ENCODE data around the gene FAM163A. TPM values are rescaled to one million over a fixed set of nuclear protein-coding genes. Genes with fewer than 3 reads are reported as not detected.

FAM163A gene
- polyA plus RNA-seq, 4 donors = 0.73 to 1.3 (median 0.76) TPM

DNA sequence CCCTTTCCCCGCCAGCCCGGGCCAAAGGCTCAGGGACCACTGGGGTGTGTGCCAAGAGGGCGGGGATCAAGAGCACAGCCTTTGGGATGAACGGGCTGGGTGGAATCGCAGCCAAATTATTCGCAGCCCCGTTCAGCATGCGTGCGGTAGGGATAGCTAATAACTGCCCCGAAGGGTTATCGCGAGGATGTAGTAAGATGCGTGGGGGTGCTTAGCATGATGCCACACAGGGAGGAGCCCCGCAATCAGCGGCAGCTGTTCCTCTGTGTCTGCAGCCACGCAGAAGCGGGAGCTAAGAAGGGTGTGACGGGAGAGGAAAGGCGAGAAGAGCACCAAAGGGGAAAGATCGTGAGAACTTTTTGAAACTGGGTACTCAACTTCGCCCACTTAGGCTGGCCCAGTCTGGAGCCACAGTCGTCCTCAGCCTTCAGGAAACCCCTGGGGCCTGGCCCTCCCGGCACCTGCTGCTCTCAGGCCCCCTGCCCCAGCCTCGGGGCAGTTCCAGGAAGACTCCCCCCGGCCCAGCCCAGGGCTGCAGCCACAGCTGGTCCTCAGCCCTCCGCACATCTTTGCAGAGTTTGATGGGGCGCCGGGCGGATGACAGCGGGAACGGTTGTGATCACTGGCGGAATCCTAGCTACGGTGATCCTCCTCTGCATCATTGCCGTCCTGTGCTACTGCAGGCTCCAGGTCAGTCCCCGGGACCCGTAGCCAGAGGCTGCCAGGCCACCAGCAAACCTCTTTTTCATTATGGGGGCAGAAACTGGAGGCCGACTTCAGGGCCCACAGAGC, 69.6 kb downstream of the FAM163A start:
- no peak for DNase-seq (ENCODE audit: low read depth in 4 of 4, low spot score in 3 of 4)

DNA sequence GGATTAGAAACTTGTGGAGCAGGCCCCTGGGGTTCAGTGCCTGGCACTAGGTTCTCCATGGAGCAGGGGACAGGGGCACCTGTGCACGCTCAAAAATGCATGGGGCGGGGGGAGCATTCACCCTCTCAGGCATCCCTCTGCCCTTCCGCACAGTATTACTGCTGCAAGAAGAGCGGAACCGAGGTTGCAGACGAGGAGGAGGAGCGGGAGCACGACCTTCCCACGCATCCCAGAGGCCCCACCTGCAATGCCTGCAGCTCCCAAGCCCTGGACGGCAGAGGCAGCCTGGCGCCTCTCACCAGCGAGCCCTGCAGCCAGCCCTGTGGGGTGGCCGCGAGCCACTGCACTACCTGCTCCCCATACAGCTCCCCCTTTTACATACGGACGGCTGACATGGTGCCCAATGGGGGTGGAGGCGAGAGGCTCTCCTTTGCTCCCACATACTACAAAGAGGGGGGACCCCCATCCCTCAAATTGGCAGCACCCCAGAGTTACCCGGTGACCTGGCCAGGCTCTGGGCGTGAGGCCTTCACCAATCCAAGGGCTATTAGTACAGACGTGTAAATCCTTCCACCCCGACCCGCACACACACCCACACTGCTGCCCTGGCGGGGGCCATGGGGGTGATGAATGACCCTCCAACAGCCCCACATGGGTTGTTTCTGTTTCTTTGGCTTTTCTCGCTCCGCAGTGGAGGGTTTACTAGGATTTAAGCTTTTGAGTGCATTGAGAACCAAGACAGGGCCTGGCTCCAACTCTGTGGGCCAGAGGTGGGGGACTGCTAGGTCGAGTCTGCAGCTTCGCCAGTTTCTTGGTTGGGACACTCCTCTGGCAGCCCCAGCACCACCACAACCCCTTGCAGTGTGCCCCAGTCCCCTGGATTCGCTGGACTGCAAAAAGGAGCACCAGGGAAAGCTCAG, 70.8 kb downstream of the FAM163A start:
- no peak for DNase-seq (ENCODE audit: low read depth in 4 of 4, low spot score in 3 of 4)

DNA sequence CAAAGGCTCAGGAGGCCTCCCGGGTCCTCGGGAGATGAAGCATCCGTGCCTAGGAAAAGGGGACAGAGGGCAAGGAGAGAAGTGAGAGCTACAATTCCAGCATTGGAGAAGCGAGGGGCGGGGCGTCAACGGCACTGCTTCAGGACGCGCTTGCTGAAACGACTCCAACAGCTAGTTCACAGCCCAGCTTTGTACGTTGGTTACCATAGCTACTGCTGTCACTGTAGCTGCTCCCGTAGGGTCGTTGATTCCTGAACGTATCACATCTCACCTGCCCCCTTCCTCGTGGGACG, 71.4 kb downstream of the FAM163A start:
- DNase-seq (ENCODE audit: low read depth in 4 of 4, low spot score in 3 of 4) = no peak

DNA sequence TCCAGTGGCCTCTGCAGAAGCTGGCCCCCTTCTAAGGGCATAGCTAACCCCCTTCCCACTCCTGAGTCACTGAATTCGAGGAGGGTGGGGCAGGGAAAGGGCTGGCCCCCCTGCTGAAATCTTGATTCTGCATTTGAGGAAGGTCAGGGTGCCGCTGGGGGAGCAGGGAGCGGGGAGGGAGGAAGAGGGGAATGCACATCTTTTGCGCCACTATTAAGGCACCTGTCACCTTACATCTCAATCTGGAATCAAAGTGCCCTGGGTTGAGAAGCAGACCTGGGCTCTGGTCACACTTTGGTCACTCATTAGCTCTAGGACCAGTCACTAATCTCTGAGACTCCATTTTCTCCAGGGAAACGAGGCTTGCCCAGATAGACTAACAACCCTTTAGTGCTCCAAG, 72.5 kb downstream of the FAM163A start:
- no peak for DNase-seq (ENCODE audit: low read depth in 4 of 4, low spot score in 3 of 4)

DNA sequence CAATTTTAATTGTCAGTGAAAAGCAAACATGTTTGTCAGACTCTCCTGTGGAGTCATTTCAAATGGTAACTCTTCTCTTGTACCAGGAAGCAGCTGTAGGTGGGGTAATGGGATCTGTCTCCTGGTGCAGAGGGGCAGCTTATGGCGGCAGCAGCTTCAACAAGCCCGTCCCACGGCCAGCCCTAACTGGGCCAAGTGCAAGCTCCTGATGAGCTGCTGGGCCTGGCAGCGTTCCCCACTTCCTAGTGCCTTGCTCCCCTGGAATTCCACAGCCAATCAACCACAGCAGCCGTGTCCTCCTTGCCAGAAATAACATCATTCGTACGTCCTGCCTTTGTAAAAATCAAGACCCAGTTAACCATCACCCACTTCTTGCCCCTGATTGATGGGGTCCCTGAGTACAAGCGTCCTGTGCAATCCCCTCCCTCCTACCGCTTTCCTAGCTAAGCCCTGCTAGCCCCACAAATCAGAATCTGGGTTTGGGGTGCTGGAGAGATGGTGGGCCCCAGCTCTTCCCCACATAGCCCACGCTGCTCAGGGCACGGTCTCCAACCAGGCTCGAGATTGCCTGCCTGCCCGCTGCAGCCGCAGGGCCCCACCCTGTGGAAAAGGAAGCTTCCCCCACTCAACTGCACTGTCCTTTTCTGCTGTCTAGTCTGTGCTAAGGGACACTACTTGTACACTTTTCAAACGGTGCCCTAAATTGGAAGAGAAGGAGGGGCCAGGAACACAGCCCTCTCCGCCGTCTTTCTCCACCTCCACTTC, 73.3 kb downstream of the FAM163A start:
- DNase-seq (ENCODE audit: low read depth in 4 of 4, low spot score in 3 of 4) = no peak

DNA sequence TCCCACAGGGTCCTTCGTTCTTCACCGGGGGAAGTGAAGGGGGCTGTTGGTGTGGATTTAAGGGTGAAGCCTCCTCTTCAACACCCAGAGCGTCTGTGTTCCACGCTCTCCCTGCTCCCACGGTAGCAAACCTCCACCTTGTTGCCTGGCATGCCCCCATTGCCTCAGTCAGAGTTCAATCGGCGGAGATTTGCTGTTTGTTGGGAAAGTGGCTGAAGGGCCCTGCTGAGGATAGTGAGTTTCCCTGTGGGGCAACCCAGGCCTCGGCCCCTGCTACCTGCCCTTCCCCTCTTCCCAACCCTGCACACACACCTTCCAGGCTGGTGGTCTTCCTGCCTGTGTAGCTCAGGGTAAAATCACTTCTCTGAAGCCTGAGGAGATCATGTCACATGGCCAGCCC, 74.0 kb downstream of the FAM163A start:
- no peak for DNase-seq (ENCODE audit: low read depth in 4 of 4, low spot score in 3 of 4)

DNA sequence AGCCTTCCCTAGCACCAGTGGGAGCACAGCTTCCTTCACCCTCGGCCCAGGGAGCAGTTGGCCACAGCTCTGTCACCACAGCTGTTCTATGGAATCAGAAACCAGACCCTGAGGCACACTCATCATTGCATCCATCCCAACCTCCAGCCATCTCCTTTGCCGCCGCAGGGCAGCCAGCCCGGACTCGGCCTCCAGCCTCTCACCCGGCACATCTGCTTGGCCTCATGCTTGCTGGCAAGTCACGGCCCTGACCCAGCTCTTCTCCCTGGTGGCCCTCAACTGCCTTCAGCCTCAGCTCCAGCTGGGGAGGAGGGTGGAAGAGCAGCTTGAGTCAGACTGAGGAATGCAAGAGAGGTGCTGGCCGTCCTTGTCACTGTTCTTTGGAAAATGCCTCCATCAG, 74.7 kb downstream of the FAM163A start:
- no peak for DNase-seq (ENCODE audit: low read depth in 4 of 4, low spot score in 3 of 4)

DNA sequence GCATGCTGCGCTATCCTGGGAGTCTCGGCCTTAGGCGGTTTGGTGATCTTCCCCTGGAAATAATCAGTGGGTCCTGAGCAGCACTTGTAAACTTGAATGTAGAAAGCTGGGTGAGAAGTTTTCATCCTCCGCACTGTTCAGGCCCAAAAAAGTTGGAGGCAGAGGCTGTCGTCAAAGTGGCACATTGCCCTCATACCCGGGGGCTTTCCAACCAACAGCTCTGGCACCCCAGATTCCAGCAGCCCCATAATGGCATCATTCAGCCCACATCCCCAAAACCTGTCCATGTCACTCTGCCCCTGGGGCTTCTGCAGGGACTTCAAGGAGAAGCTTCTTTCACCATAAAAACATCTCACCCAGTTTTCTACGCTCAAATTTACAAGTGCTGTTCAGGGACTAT, 75.2 kb downstream of the FAM163A start:
- no peak for DNase-seq (ENCODE audit: low read depth in 4 of 4, low spot score in 3 of 4)

DNA sequence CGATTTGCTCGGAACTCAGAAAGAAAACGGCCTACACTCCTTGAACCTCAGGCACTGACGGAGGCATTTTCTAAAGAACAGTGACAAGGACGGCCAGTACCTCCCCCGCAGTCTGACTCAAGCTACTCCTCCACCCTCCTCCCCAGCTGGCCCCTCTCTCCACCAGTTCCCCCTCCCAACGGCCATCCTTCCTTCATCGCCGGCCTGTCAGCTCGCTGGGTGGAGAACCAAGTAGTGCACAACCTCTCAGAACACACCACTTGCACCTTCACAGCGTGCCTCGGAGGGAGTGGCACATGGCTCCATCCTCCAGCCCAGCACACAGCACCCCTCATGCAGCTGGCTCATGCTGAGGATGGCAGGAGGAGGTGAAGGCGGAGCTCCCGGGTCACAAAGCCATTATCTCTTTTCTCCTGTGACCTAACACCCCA, 75.7 kb downstream of the FAM163A start:
- DNase-seq (ENCODE audit: low read depth in 4 of 4, low spot score in 3 of 4) = peak in 1 of 4 donors; percentile 27

DNA sequence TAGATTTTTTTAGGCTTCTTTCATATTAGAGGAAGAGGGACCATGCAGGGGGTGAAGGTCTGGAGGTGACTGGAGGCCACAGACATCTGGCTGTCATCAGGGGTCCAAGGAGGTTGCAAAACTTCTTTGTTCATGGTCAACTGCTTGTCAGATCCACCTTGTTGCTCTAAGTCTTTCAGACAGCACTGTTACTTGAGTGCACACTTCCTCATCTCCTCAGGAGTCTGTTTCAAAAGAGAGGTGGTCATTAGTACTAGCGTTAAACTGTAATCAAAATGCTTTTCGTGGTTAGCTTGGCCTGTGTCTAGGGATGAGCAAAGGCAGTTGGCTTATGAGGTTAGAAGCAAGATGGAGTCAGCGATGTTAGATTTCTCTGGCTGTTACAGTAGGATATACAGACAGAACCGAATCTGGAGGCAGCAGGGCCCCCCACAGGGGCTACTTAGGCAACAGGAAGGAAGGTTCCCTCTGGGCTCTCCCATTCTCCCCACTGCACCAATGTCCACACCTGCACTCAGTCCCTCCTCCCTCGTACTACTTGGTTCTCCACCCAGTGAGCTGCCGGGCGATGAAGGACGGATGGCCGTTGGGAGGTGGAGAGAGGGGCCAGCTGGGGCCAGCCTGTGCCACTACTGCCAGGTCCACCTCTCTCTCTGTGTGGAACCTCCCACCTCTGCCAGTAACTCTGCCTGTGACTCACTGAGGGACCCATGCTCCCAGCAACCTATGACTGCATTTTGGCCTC, 77.3 kb downstream of the FAM163A start:
- DNase-seq (ENCODE audit: low read depth in 4 of 4, low spot score in 3 of 4) = no peak

DNA sequence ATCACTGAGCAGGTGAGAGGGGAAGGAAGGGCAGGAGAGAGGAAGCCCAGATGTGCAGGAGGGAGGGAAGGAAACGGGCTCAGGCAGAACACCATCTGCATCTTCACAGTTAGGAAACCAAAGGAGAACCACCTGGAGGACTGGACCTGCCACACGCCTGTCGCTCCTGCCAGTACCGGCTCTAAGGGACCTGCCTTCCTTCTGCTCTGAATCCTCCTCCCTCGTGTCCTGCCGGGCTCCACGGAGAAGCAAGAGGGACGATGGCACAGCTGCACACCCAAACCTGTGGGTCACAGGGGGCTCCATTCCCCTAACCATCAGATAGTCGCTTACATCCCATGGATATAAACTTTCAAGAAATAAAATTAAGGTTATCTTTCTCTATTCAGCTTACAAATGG, 78.4 kb downstream of the FAM163A start:
- no peak for DNase-seq (ENCODE audit: low read depth in 4 of 4, low spot score in 3 of 4)

DNA sequence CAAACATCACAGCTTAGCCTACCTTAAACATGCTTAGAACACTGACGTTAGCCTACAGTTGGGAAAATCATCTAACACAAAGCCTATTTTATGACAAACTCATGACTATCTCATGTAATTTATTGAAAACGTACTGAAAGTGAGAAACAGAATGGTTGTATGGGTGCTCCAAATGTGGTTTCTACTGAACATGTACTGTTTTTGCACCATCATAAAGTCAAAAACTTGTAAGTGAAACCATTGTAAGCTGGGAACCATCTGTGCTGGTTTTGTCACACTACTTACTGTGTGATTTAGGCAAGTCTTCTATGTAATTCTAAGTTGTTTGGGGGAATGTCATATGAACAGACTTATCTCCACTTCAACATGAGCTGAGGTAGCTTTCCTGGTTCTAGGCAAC, 79.0 kb downstream of the FAM163A start:
- DNase-seq (ENCODE audit: low read depth in 4 of 4, low spot score in 3 of 4) = no peak

DNA sequence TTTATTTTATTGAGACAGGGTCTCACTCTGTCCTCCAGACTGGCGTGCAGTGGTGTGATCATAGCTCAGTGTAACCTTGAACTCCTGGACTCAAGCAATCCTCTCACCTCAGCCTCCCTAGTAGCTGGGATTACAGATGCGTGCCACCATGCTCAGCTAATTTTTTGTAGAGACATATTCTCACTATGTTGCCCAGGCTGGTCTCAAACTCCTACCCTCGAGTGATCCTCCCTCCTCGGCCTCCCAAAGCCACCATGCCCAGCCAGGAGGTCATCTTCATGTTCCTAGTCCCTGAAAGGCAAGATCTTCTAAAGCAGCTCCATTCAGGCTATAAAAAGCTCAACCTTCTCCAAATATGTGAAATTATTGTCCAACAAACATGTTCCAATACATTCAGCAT, 80.6 kb downstream of the FAM163A start:
- no peak for DNase-seq (ENCODE audit: low read depth in 4 of 4, low spot score in 3 of 4)

DNA sequence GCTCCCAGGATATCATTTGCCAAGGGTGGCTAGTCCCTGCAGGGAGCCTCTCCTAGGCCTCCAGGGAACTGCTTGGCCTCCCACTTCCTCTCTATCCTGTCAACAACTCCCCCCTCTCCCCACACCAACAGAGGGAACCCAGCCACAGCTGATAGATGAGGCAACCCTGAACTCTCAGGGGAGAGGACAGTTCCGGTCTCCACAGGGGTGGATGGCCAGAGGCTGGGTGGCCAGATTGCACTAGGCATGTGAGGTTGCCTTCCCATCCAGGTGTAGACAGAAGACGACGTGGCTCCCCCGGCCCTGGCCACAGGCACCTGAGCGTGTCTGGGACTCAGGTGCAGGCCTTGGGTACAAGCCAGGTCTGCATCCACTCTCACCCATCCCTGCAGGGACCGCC, 81.2 kb downstream of the FAM163A start:
- no peak for DNase-seq (ENCODE audit: low read depth in 4 of 4, low spot score in 3 of 4)

DNA sequence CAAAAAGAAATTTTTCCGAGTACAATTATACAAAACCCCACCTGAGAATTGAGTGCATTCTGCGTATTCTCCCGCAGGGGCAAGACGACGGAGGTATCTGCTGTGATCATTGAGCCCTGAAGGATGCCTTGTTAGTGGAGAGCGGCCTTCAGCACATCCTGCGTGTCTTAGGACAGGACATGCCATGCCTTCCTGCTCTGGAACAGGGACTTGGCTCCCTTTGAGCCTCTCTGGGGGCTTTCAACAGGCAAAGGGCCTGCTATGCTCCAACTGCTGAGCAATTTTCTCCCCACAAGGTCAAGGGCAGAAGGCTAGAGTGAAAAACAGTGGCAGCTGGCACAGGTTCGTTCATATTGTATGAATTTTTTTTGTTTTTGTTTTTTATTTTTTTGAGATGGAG, 82.1 kb downstream of the FAM163A start:
- no peak for DNase-seq (ENCODE audit: low read depth in 4 of 4, low spot score in 3 of 4)

DNA sequence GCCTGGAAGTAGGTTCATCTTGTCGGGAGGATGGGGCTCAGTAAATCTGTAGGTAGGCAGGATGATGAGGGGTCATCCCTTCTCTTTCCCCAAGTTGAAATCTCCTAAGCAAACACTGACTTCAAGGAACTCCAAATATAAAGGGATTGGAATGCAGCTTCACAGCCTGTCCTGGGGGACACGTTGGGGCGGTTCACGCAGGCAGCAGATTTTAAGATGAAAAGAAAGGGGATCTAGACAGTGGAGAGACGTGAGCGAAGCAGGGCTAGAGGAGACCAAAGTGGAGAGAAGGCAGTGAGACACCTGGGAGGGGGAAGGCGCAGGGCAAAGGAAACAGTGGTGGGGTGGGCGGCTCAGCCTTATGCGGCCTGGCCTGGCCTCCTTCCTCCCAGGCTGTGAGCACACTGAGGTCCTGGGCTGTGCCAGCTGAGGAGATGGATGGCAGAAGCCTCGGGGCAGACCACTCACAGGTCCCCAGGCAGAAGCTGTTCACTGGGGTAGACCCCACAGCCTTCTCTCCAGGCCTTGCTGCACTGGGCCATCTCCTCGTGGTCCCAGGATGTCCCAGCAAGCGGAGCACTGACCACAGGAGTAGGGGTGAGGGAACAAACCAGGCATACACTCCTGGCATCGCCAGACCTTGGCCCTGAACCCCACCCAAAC, 82.8 kb downstream of the FAM163A start:
- DNase-seq (ENCODE audit: low read depth in 4 of 4, low spot score in 3 of 4) = no peak

DNA sequence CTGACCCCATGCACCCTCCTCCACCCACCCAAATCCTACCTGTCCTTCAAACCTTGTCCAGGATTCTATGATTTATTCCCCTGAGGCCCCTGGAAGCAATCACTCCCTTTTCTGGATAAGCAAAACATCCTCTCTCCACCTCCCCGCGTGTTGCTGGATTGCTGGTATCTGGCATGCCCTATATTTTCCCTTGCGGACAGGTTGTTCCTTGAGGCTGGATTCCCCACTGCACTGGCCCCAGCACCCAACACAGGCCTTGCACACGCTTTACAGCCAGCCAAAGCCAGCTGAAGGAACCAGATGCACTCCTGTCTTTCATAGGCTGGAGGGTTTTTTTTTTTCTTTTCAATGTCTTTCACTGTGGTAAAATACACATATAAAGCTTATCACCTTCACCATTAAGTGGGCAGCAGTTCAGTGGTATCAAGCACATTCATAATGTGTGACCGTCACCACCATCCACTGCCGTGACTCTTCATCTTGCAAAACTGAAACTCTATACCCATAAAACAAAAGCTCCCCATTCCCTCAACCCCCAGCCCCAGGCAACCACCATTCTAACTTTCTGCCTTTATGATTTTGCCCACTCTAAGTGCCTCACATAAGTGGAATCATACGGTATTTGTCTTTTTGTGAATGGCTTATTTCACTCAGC, 83.7 kb downstream of the FAM163A start:
- DNase-seq (ENCODE audit: low read depth in 4 of 4, low spot score in 3 of 4) = no peak

DNA sequence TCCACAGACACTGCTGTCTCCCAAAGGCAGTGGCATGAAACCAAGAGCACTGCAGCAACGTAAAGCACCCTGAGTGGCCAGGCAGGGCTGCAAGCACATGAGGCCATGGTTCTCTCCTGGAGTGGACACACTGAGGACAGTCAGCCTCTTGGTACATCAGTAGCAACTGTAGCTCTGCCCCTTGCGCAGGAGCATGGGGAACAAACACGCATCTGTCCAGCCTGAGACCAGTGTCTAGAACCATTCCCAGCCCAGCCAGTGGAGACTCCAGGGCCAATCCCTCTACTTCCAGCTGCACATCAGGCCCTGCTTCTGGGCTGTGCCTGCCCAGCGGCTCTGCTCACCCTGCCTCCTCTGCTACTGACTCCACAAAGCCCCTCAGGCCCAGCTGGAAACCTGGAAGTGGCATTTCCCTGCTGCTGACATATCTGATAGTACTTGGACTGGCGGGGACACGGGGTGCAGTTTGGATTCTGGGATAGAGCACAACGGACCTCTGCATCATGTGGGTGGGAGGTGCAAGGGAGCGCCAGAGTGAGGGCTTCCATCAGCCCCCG, 85.5 kb downstream of the FAM163A start:
- no peak for DNase-seq (ENCODE audit: low read depth in 4 of 4, low spot score in 3 of 4)

DNA sequence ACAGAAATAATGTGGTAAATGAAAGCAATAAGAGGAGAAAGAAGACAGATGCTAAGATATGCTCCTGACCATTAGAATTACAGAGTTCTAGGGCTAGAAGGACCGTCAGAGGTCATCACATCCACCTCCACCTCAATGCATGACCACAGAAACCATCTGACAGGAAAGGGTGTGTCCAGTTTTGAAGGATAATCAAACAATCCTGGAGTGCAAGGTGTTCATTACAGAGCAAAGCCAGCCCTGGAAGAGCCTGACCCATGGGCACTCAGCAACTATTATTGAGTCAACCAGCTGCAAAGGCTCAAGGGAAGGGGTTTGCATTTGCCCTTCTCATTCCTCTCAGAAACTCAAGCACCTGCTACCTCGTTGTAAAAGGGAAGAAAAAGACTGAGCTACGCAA, 88.1 kb downstream of the FAM163A start:
- DNase-seq (ENCODE audit: low read depth in 4 of 4, low spot score in 3 of 4) = no peak
